Measurements from ENCODE around the gene IGF1R.

DNA sequence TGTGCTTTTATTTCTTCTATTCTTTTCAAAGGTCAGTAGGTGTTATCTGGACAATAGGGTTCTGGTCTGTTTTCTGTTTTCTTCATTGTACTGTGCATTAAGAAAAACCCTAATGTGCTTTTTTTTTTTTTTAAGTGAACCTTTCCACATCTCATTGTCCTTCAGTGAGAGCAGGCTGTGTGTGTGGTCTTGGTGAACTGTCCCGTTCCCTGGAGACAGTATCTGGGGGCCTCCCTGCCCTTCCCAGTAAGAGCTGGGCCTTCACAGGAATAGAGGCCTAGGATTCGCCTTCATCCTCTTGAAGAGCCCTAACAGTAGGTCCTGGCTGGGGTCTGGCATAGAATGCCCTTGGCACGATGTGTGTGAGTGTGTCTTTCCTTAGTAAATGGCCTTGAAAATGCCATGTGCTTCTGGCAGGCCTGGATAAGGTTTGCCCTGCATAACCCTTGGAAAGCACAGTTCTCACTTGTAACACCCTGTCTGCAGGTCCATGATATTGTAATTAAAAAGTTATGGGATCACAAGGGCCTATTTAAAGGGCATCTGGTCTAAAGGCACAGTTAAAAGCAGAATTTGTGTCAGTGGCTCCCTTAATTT, 81.2 kb downstream of the IGF1R start:
- TF ChIP-seq, protein P1, sequence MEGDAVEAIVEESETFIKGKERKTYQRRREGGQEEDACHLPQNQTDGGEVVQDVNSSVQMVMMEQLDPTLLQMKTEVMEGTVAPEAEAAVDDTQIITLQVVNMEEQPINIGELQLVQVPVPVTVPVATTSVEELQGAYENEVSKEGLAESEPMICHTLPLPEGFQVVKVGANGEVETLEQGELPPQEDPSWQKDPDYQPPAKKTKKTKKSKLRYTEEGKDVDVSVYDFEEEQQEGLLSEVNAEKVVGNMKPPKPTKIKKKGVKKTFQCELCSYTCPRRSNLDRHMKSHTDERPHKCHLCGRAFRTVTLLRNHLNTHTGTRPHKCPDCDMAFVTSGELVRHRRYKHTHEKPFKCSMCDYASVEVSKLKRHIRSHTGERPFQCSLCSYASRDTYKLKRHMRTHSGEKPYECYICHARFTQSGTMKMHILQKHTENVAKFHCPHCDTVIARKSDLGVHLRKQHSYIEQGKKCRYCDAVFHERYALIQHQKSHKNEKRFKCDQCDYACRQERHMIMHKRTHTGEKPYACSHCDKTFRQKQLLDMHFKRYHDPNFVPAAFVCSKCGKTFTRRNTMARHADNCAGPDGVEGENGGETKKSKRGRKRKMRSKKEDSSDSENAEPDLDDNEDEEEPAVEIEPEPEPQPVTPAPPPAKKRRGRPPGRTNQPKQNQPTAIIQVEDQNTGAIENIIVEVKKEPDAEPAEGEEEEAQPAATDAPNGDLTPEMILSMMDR (conservative IDR thresholded peaks at IDR 0.05) = no peak
- TF ChIP-seq EZH2 (IDR thresholded peaks at IDR 0.05; ENCODE audit: low read depth) = no peak
